GM11168 (cell line): ENCODE data around the gene SARS1.
"Not testable (repeated sequence)": the region's sequence is repeated elsewhere in the genome, so short reads cannot be mapped to it uniquely, and the experiment has no call there.

Experiments
- in situ Hi-C: fragments of 300-500 bp; cut with MboI; formaldehyde crosslinking; loops from one replicate; pipeline ENCODE4 v1.12.0; 2022; ENCODE audit warnings: low sequenced_read_pairs; ENCODE audit not compliant: unreplicated experiment

SARS1 gene

GRCh38 chr1:109221201-109221600, 7.5 kb downstream of the SARS1 start:
- in situ Hi-C loops, result not testable (repeated sequence)

- in situ Hi-C loops, result no loop called here
These were observed 11.6 kb downstream of the SARS1 start for GRCh38 chr1:109225308-109225707.

- in situ Hi-C loops, result no loop called here
These were observed 12.2 kb downstream of the SARS1 start for GRCh38 chr1:109225711-109226445.

- in situ Hi-C loops, result no loop called here
These were observed 14.4 kb downstream of the SARS1 start for GRCh38 chr1:109228167-109228566.

GRCh38 chr1:109229531-109230127, 15.9 kb downstream of the SARS1 start:
- in situ Hi-C loops, result no loop called here

GRCh38 chr1:109231066-109231465, 17.3 kb downstream of the SARS1 start:
- in situ Hi-C loops, result no loop called here

GRCh38 chr1:109235137-109235536, 21.4 kb downstream of the SARS1 start:
- in situ Hi-C loops, result no loop called here

- in situ Hi-C loops, result no loop called here
These were observed 23.8 kb downstream of the SARS1 start for GRCh38 chr1:109237512-109237911.

- in situ Hi-C loops, result no loop called here
These were observed 24.7 kb downstream of the SARS1 start for GRCh38 chr1:109238382-109238781.

- in situ Hi-C loops, result no loop called here
These were observed 25.3 kb downstream of the SARS1 start for GRCh38 chr1:109239047-109239408.

- in situ Hi-C loops, result no loop called here
These were observed 25.8 kb downstream of the SARS1 start for GRCh38 chr1:109239409-109240068.

- in situ Hi-C loops, result no loop called here
These were observed 26.7 kb downstream of the SARS1 start for GRCh38 chr1:109240158-109241152.

- in situ Hi-C loops, result no loop called here
These were observed 27.6 kb downstream of the SARS1 start for GRCh38 chr1:109241344-109241743.

GRCh38 chr1:109241841-109242345, 28.2 kb downstream of the SARS1 start:
- in situ Hi-C loops, result no loop called here

GRCh38 chr1:109242387-109242786, 28.7 kb downstream of the SARS1 start:
- in situ Hi-C loops, result no loop called here

- in situ Hi-C loops, result no loop called here
These were observed 29.5 kb downstream of the SARS1 start for GRCh38 chr1:109243221-109243620.

GRCh38 chr1:109243860-109244552, 30.3 kb downstream of the SARS1 start:
- in situ Hi-C loops, result no loop called here

- in situ Hi-C loops, result no loop called here
These were observed 32.4 kb downstream of the SARS1 start for GRCh38 chr1:109246141-109246551.
